SK-N-SH (cell line): ENCODE results near the gene MYO15B. TPM values are rescaled to one million over a fixed set of nuclear protein-coding genes. Genes with fewer than 3 reads are reported as not detected.

ENCODE experiments used
- CTCF ChIA-PET: fragments of 300-600, 350-600 bp; formaldehyde crosslinking; extraction: SDS; loops from one replicate; lab custom pipeline; 2021; lab: Yijun Ruan, JAX
- POLR2A ChIA-PET: fragments of 350-600 bp; sonication (Branson Sonifier 250); formaldehyde crosslinking; extraction: SDS; loops from one replicate; lab custom pipeline; 2020; ENCODE audit warnings: antibody characterized with exemption, inconsistent platforms; lab: Yijun Ruan, JAX
- DNase-seq: peaks from one replicate; pipeline ENCODE4 v3.0.0; 2012
- H2AFZ ChIP-seq: fragments of 200-600 bp; sonication (generic); 2 replicates; pipeline ENCODE4 v1.8.1; 2016; ENCODE audit warnings: antibody characterized with exemption, mild to moderate bottlenecking, low read depth
- H3F3A ChIP-seq: fragments of 200-600 bp; sonication (generic); replicated peaks from 2 replicates; pipeline ENCODE3; 2016; ENCODE audit warnings: antibody characterized with exemption, mild to moderate bottlenecking; ENCODE audit not compliant: insufficient read depth
- H3K27ac ChIP-seq, 2 experiments: fragments of 200-500 bp in 1 of 2; fragments of 200-600 bp in 1 of 2; sonication (Bioruptor generic) in 1 of 2; sonication (generic), shearing (Covaris generic) in 1 of 2; 2 replicates each; pipeline versions ENCODE4 v1.5.1 to v1.6.1; 2014 to 2016; ENCODE audit warnings: low read depth in 2 of 2, inconsistent platforms in 1 of 2, low read length in 1 of 2, mild to moderate bottlenecking in 1 of 2, mixed read lengths in 1 of 2
- H3K27me3 ChIP-seq: fragments of 200-600 bp; sonication (generic), shearing (Covaris generic); 2 replicates; pipeline ENCODE4 v1.6.1; 2016; ENCODE audit warnings: mixed run types; ENCODE audit not compliant: insufficient read depth
- H3K36me3 ChIP-seq, 2 experiments: fragments of 200-500 bp in 1 of 2; fragments of 200-600 bp in 1 of 2; sonication (Bioruptor generic) in 1 of 2; sonication (generic) in 1 of 2; replicated peaks in 1 of 2; 2 replicates each; pipeline versions ENCODE3 to v1.5.1; 2014 to 2016; ENCODE audit warnings: low read length in 1 of 2, mild to moderate bottlenecking in 1 of 2; ENCODE audit not compliant: insufficient read depth in 2 of 2, control insufficient read depth in 1 of 2
- H3K4me1 ChIP-seq, 2 experiments: fragments of 200-500 bp in 1 of 2; fragments of 200-600 bp in 1 of 2; sonication (Bioruptor generic) in 1 of 2; sonication (generic), shearing (Covaris generic) in 1 of 2; 2 replicates each; pipeline versions ENCODE4 v1.5.1 to v1.6.1; 2014 to 2016; ENCODE audit warnings: low read depth in 1 of 2, low read length in 1 of 2, mixed run types in 1 of 2; ENCODE audit not compliant: insufficient read depth in 2 of 2, control insufficient read depth in 1 of 2
- H3K4me2 ChIP-seq: fragments of 200-600 bp; sonication (generic), shearing (Covaris generic); 2 replicates; pipeline ENCODE4 v1.6.1; 2017; ENCODE audit warnings: mixed run types
- H3K4me3 ChIP-seq, 2 experiments: fragments of 200-500 bp in 1 of 2; fragments of 200-600 bp in 1 of 2; sonication (Bioruptor generic) in 1 of 2; sonication (generic), shearing (Covaris generic) in 1 of 2; 2 replicates each; pipeline versions ENCODE4 v1.5.1 to v1.8.1; 2014 to 2016; ENCODE audit warnings: low read depth in 2 of 2, inconsistent platforms in 1 of 2, low read length in 1 of 2, mild to moderate bottlenecking in 1 of 2, mixed read lengths in 1 of 2, moderate library complexity in 1 of 2
- H3K79me2 ChIP-seq: fragments of 200-600 bp; sonication (generic); 2 replicates; pipeline ENCODE4 v1.8.1; 2017; ENCODE audit warnings: mild to moderate bottlenecking; ENCODE audit not compliant: insufficient read depth
- H3K9ac ChIP-seq: fragments of 200-600 bp; sonication (generic); 2 replicates; pipeline ENCODE4 v1.6.1; 2017; ENCODE audit warnings: mixed run types
- H3K9me2 ChIP-seq: fragments of 200-600 bp; sonication (generic); 2 replicates; pipeline ENCODE4 v1.6.1; 2017; ENCODE audit warnings: mixed run types
- H3K9me3 ChIP-seq: fragments of 200-600 bp; sonication (generic); 2 replicates; pipeline ENCODE4 v1.6.1; 2017; ENCODE audit warnings: mixed run types, mild to moderate bottlenecking, moderate library complexity
- H4K20me1 ChIP-seq: fragments of 200-600 bp; sonication (generic); 2 replicates; pipeline ENCODE4 v1.6.1; 2017; ENCODE audit warnings: mild to moderate bottlenecking, mixed run types; ENCODE audit not compliant: insufficient read depth
- CHD2 ChIP-seq: fragments of 150-350 bp; IDR thresholded peaks from 2 replicates; pipeline ENCODE4 v1.6.1; 2018; ENCODE audit warnings: low read length; ENCODE audit not compliant: partially characterized antibody
- ELF1 ChIP-seq: IDR thresholded peaks from 2 replicates; pipeline ENCODE4 v1.4.0; 2012
- FOSL2 ChIP-seq: IDR thresholded peaks from 2 replicates; pipeline ENCODE4 v1.4.0; 2012; ENCODE audit warnings: low read depth, mild to moderate bottlenecking, moderate library complexity, borderline replicate concordance
- FOXJ3 ChIP-seq: sonication (generic); formaldehyde crosslinking; IDR thresholded peaks from 2 replicates; pipeline ENCODE4 v1.5.1; 2020; ENCODE audit warnings: mild to moderate bottlenecking, missing genetic modification reagents
- GABPA ChIP-seq: IDR thresholded peaks from 2 replicates; pipeline ENCODE4 v1.4.0; 2012; ENCODE audit warnings: low read depth, mild to moderate bottlenecking
- GATA2 ChIP-seq: sonication (generic); formaldehyde crosslinking; IDR thresholded peaks from 2 replicates; pipeline ENCODE4 v1.5.0; 2020; ENCODE audit warnings: mild to moderate bottlenecking, missing genetic modification reagents
- JUND ChIP-seq: IDR thresholded peaks from 2 replicates; pipeline ENCODE4 v1.4.0; 2012
- MXI1 ChIP-seq: IDR thresholded peaks from 2 replicates; pipeline ENCODE4 v1.6.1; 2012; ENCODE audit warnings: mild to moderate bottlenecking, low read depth, low read length, improper control_type of control experiment
- POLR2AphosphoS5 ChIP-seq: IDR thresholded peaks from 2 replicates; pipeline ENCODE4 v1.6.1; 2012; ENCODE audit warnings: low read depth, low read length
- RFX5 ChIP-seq: IDR thresholded peaks from 2 replicates; pipeline ENCODE4 v1.6.1; 2012; ENCODE audit warnings: mild to moderate bottlenecking, improper control_type of control experiment, low read length
- RXRA ChIP-seq: IDR thresholded peaks from 2 replicates; pipeline ENCODE4 v1.4.0; 2012; ENCODE audit warnings: low read depth, mild to moderate bottlenecking, borderline replicate concordance
- TCF12 ChIP-seq: IDR thresholded peaks from 2 replicates; pipeline ENCODE4 v1.4.0; 2012
- WGBS: methylation state at CpG from one replicate; pipeline ENCODE4 v1.1.6; 2017; ENCODE audit warnings: low lambda C conversion rate; 5-methylcytosine and 5-hydroxymethylcytosine counted together
- polyA plus RNA-seq, 3 experiments: library from polyadenylated mRNA; depleted of rRNA; stranded (reverse); fragments of >200 nt; gene quantifications; 2 replicates each; pipeline ENCODE4 v1.2.3, GENCODE V29; 2012
- TF ChIP-seq, protein P1 (sequence below): fragments of 150-350 bp; IDR thresholded peaks from 2 replicates; pipeline ENCODE4 v1.6.1; 2017; ENCODE audit warnings: antibody characterized with exemption, low read length, low read depth, borderline replicate concordance
- TF ChIP-seq, protein P2 (sequence below): IDR thresholded peaks from 2 replicates; pipeline ENCODE4 v1.6.1; 2012; ENCODE audit warnings: mild to moderate bottlenecking, low read depth, low read length, moderate library complexity
- TF ChIP-seq, protein P3 (sequence below): IDR thresholded peaks from 2 replicates; pipeline ENCODE4 v1.4.0; 2012; ENCODE audit warnings: low read depth
- TF ChIP-seq, protein P4 (sequence below): IDR thresholded peaks from 2 replicates; pipeline ENCODE4 v1.4.0; 2012; ENCODE audit warnings: low read depth, borderline replicate concordance
- TF ChIP-seq, protein P5 (sequence below): fragments of 200-600 bp; sonication (generic); IDR thresholded peaks from 2 replicates; pipeline ENCODE4 v1.6.1; 2017; ENCODE audit warnings: antibody characterized with exemption, mild to moderate bottlenecking, moderate library complexity

Gene MYO15B
- polyA plus RNA-seq, 1 of the 3 experiments (the other 2 are of a cell fraction): 10.3 TPM

DNA sequence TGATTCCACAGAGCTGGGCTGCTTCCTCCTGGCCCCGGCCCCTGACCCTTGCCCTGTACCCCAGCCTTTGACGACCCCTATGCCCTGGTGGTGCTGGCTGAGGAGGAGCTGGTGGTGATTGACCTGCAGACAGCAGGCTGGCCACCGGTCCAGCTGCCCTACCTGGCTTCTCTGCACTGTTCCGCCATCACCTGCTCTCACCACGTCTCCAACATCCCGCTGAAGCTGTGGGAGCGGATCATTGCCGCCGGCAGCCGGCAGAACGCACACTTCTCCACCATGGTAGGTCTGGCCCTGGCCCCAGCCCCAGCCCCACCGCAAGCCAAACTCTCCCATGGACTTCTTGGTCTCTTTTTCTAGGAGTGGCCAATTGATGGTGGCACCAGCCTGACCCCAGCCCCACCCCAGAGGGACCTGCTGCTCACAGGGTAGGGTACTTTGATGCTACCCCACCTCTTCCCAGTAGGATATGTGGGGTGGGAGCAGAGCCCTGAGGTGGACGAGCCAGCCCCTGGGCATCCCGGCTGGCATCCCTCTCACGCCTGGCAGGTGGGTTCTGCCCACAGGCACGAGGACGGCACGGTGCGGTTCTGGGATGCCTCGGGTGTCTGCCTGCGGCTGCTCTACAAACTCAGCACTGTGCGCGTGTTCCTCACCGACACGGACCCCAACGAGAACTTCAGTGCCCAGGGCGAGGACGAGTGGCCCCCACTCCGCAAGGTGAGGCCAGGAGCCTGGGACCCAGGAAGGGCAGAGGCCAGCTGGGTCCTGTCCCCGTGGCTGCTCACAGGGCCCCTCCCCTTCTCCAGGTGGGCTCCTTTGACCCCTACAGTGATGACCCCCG is 19.0 kb upstream of the MYO15B start (continued):
- TF ChIP-seq, protein P1, sequence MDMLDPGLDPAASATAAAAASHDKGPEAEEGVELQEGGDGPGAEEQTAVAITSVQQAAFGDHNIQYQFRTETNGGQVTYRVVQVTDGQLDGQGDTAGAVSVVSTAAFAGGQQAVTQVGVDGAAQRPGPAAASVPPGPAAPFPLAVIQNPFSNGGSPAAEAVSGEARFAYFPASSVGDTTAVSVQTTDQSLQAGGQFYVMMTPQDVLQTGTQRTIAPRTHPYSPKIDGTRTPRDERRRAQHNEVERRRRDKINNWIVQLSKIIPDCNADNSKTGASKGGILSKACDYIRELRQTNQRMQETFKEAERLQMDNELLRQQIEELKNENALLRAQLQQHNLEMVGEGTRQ: no peak
- TF ChIP-seq ELF1 (no peak), GABPA (no peak)

DNA sequence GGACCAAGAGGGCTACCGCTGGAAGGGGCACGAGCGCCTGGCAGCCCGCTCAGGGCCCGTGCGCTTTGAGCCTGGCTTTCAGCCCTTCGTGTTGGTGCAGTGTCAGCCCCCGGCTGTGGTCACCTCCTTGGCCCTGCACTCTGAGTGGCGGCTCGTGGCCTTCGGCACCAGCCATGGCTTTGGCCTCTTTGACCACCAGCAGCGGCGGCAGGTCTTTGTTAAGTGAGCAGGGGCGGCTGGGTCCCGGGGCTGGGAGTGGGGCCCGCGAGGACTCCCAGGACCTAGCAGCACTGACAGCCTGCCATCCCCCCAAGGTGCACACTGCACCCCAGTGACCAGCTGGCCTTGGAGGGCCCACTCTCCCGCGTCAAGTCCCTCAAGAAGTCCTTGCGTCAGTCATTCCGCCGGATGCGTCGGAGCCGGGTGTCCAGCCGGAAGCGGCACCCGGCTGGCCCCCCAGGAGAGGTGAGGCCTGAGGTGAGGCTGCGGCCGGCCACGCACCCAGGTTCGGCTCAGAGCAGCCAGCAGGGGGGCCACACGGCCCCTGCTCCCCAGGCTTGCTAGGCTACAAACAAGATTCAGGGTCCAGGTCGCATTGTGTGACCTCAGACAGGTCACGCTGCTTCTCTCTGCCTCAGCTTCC is 17.4 kb upstream of the MYO15B start:
- no peak overlapping the region for H2AFZ ChIP-seq
- H3K27ac ChIP-seq: no peak overlapping the region
- CTCF ChIA-PET: interaction anchor here (1.1 to 1.7 kb wide), 4 partner anchors 19 to 74 kb away, joined by 3 to 11 read pairs (median 6); partner anchors contain the start of gene SMIM5
- no peaks in the 10 kb centered on the region; a peak in 1 of 4 replicates for H3K4me1 ChIP-seq
- no peak overlapping the region for H3K9ac ChIP-seq
- 86% methylated on average over 24 of the region's 35 CpGs for WGBS
- POLR2A ChIA-PET: no interaction called here
- H3K27me3 ChIP-seq: no peaks in the 10 kb centered on the region
- no peaks in the 10 kb centered on the region for H3K9me3 ChIP-seq
- H3K9me2 ChIP-seq: no peaks in the 10 kb centered on the region
- no peaks in the 10 kb centered on the region for H3K79me2 ChIP-seq
- no peaks in the 10 kb centered on the region for H3K36me3 ChIP-seq
- H4K20me1 ChIP-seq: no peaks in the 10 kb centered on the region
- no peak for DNase-seq
- no peaks in the 10 kb centered on the region for H3F3A ChIP-seq
- TF ChIP-seq ELF1 (no peak), CHD2 (no peak), POLR2AphosphoS5 (no peak), TCF12 (no peak), RFX5 (no peak), GATA2 (no peak), FOXJ3 (CRISPR knock-in tag) (no peak), RXRA (no peak), FOSL2 (no peak), MXI1 (no peak), JUND (no peak)
- TF ChIP-seq, protein P2, sequence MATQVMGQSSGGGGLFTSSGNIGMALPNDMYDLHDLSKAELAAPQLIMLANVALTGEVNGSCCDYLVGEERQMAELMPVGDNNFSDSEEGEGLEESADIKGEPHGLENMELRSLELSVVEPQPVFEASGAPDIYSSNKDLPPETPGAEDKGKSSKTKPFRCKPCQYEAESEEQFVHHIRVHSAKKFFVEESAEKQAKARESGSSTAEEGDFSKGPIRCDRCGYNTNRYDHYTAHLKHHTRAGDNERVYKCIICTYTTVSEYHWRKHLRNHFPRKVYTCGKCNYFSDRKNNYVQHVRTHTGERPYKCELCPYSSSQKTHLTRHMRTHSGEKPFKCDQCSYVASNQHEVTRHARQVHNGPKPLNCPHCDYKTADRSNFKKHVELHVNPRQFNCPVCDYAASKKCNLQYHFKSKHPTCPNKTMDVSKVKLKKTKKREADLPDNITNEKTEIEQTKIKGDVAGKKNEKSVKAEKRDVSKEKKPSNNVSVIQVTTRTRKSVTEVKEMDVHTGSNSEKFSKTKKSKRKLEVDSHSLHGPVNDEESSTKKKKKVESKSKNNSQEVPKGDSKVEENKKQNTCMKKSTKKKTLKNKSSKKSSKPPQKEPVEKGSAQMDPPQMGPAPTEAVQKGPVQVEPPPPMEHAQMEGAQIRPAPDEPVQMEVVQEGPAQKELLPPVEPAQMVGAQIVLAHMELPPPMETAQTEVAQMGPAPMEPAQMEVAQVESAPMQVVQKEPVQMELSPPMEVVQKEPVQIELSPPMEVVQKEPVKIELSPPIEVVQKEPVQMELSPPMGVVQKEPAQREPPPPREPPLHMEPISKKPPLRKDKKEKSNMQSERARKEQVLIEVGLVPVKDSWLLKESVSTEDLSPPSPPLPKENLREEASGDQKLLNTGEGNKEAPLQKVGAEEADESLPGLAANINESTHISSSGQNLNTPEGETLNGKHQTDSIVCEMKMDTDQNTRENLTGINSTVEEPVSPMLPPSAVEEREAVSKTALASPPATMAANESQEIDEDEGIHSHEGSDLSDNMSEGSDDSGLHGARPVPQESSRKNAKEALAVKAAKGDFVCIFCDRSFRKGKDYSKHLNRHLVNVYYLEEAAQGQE: no peak
- TF ChIP-seq, protein P3, sequence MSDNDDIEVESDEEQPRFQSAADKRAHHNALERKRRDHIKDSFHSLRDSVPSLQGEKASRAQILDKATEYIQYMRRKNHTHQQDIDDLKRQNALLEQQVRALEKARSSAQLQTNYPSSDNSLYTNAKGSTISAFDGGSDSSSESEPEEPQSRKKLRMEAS: no peak
- TF ChIP-seq, protein P4, sequence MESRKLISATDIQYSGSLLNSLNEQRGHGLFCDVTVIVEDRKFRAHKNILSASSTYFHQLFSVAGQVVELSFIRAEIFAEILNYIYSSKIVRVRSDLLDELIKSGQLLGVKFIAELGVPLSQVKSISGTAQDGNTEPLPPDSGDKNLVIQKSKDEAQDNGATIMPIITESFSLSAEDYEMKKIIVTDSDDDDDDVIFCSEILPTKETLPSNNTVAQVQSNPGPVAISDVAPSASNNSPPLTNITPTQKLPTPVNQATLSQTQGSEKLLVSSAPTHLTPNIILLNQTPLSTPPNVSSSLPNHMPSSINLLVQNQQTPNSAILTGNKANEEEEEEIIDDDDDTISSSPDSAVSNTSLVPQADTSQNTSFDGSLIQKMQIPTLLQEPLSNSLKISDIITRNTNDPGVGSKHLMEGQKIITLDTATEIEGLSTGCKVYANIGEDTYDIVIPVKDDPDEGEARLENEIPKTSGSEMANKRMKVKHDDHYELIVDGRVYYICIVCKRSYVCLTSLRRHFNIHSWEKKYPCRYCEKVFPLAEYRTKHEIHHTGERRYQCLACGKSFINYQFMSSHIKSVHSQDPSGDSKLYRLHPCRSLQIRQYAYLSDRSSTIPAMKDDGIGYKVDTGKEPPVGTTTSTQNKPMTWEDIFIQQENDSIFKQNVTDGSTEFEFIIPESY: no peak
- TF ChIP-seq, protein P5, sequence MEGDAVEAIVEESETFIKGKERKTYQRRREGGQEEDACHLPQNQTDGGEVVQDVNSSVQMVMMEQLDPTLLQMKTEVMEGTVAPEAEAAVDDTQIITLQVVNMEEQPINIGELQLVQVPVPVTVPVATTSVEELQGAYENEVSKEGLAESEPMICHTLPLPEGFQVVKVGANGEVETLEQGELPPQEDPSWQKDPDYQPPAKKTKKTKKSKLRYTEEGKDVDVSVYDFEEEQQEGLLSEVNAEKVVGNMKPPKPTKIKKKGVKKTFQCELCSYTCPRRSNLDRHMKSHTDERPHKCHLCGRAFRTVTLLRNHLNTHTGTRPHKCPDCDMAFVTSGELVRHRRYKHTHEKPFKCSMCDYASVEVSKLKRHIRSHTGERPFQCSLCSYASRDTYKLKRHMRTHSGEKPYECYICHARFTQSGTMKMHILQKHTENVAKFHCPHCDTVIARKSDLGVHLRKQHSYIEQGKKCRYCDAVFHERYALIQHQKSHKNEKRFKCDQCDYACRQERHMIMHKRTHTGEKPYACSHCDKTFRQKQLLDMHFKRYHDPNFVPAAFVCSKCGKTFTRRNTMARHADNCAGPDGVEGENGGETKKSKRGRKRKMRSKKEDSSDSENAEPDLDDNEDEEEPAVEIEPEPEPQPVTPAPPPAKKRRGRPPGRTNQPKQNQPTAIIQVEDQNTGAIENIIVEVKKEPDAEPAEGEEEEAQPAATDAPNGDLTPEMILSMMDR: no peak
- no peak overlapping the region for H3K4me2 ChIP-seq
- no peak overlapping the region for H3K4me3 ChIP-seq
